ENCODE results near the gene DLK2.

Gene DLK2

DNA sequence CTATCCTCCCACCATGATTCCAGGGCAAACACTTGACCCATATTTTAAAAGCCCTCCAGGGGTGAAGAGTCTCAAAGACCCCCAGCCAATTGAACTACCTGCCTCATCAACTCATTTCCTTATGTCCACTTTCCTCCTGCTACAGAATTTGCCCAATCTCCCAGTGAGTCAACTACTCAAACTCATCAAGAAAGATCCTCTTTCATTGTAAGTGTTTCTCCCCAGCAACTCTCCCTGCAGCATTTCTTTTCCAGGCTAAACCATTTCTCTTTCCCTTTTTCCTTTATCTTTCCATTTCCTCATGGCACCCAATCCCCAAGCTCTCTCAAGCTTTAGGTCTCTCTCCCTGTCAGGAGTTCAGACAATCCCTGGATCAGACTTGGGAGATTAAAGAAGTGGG, 1.5 kb downstream of the DLK2 start:
- TF ChIP-seq, protein P1, sequence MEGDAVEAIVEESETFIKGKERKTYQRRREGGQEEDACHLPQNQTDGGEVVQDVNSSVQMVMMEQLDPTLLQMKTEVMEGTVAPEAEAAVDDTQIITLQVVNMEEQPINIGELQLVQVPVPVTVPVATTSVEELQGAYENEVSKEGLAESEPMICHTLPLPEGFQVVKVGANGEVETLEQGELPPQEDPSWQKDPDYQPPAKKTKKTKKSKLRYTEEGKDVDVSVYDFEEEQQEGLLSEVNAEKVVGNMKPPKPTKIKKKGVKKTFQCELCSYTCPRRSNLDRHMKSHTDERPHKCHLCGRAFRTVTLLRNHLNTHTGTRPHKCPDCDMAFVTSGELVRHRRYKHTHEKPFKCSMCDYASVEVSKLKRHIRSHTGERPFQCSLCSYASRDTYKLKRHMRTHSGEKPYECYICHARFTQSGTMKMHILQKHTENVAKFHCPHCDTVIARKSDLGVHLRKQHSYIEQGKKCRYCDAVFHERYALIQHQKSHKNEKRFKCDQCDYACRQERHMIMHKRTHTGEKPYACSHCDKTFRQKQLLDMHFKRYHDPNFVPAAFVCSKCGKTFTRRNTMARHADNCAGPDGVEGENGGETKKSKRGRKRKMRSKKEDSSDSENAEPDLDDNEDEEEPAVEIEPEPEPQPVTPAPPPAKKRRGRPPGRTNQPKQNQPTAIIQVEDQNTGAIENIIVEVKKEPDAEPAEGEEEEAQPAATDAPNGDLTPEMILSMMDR (IDR thresholded peaks at IDR 0.05; ENCODE audit: insufficient read depth, low read depth, low read length, missing control alignments) = no peak
- peak; percentile 41 for DNase-seq (ENCODE audit: low read depth)
- peak overlapping the region; percentile 60 for H3K4me3 ChIP-seq (ENCODE audit: low read length)

DNA sequence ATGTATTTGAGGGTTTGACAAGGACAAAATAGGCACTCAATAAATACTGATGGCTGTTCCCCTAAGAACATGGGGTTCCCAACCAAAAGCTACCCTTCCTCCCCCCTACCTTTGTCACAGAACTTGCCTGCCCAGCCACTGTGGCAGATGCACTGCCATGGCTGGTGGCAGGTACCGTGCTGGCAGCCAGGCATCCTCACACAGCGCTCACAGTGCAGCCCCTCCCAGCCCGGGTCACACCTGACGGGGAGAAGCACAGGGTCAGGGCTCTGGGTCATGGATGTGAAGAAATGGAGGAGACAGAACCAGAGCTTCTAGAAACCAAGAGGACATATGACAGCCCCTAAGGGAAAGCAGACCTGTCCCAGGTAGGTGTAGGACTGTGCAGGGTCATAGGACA, 2.5 kb downstream of the DLK2 start:
- TF ChIP-seq, protein P1 (IDR thresholded peaks at IDR 0.05; ENCODE audit: insufficient read depth, low read depth, low read length, missing control alignments) = no peak
- DNase-seq (ENCODE audit: low read depth) = no peak
- H3K4me3 ChIP-seq (ENCODE audit: low read length) = no peak overlapping the region

DNA sequence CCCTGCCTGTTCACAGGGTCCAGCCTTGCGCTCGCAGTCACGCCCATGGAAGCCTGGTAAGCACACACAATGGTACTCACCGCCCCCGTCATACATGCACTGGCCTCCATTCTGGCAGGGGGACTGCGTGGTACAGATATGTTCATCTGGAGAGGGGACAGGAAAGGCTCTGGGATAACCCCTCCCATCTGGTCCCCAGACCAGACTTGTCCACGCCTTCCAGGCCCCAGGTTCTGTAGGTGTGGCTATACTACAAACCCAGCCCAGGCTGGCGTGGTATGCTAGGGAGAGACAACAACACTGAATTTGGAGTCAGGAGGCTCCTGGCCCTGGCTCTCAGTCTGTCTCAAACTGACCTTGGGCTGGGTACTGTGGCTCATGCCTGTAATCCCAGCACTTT, 3.4 kb downstream of the DLK2 start:
- DNase-seq (ENCODE audit: low read depth) = no peak
- TF ChIP-seq, protein P1 (IDR thresholded peaks at IDR 0.05; ENCODE audit: insufficient read depth, low read depth, low read length, missing control alignments) = no peak
- no peak overlapping the region for H3K4me3 ChIP-seq (ENCODE audit: low read length)

DNA sequence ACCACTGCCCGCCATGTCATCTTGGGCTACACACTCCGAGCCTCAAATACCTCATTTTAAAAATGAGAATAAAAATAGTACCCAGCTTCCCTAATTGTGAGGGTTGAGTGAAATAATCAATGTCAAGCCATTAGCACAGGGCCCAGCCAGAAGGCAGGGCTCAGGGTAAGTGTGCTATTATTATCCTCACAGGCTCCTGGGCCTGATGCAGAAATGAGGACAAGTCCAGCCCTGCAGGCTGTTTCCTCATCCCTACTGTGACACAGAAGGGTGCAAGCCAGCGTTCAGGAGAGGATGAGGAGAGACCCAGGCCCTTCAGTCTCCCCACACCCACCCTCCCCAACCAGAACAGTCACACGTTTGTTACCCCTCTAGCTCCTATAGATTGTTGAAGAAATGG, 4.0 kb downstream of the DLK2 start:
- no peak overlapping the region for H3K4me3 ChIP-seq (ENCODE audit: low read length)
- peak; percentile 73 for DNase-seq (ENCODE audit: low read depth)
- TF ChIP-seq, protein P1 (IDR thresholded peaks at IDR 0.05; ENCODE audit: insufficient read depth, low read depth, low read length, missing control alignments) = no peak

DNA sequence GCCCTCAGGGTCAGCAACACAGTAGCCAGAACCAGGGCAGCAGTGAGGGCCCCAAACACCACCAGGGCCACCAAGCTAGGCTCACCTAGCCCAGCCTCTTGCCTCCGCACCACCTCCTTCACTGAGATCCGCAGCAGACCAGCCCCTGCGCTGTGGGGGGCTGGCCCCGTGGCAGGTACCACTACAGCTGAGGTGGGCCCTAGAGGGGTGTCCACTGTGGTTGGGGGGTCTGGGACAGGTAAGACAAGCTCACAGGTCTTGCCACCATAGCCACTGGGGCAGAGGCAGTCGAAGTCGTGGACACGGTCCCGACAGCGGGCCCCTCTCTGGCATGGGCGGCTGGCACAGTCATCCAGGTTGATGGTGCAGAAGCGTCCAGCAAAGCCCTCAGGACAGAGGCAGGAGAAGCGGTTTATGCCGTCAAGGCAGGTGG, 4.6 kb downstream of the DLK2 start:
- TF ChIP-seq, protein P1 (IDR thresholded peaks at IDR 0.05; ENCODE audit: insufficient read depth, low read depth, low read length, missing control alignments) = no peak
- H3K4me3 ChIP-seq (ENCODE audit: low read length) = no peak overlapping the region
- DNase-seq (ENCODE audit: low read depth) = no peak

DNA sequence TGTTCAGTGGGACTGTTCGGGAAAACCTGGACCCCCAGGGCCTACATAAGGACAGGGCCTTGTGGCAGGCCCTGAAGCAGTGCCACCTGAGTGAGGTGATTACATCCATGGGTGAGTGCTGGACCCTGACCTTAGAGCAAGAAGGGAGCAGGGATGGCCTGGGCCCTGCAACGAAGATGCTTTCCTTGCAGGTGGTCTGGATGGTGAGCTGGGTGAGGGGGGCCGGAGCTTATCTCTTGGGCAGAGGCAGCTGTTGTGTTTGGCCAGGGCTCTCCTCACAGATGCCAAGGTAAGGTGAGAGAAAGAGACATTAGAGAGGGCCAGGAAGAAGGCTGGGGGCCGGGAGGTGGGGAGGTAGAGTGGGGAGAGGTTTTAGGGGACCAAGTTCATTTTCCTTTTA, 6.4 kb downstream of the DLK2 start:
- no peak for DNase-seq (ENCODE audit: low read depth)
- TF ChIP-seq, protein P1 (IDR thresholded peaks at IDR 0.05; ENCODE audit: insufficient read depth, low read depth, low read length, missing control alignments) = no peak

DNA sequence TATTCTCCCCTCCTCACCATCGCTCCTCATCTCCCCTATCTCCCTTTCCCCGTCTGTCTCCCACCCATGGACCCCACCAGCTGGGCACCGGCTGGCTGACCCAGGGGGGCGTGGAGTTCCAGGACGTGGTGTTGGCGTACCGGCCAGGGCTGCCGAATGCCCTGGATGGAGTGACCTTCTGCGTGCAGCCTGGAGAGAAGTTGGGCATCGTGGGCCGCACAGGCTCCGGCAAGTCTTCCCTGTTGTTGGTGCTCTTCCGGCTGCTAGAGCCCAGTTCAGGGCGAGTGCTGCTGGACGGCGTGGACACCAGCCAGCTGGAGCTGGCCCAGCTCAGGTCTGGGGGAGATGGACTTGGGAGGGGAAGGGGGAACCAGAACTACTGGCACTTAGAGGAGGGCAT, 7.7 kb downstream of the DLK2 start:
- no peak overlapping the region for H3K4me3 ChIP-seq (ENCODE audit: low read length)
- TF ChIP-seq, protein P1 (IDR thresholded peaks at IDR 0.05; ENCODE audit: insufficient read depth, low read depth, low read length, missing control alignments) = no peak
- no peak for DNase-seq (ENCODE audit: low read depth)

More for the DNA sequence above, 6.4 kb downstream of the DLK2 start:
- H3K4me3 ChIP-seq (ENCODE audit: low read length) = no peak overlapping the region

All from epithelial cell of esophagus (primary cell).